NCI-H2029 treated with DMSO at 0.1 percent for 48 hours (cell line): Measurements from ENCODE around the gene CACNA1C.

ENCODE experiments used
- DNase-seq: peaks from one replicate; lab custom pipeline; 2025; lab: John Stamatoyannopoulos, UW

Gene CACNA1C

DNA sequence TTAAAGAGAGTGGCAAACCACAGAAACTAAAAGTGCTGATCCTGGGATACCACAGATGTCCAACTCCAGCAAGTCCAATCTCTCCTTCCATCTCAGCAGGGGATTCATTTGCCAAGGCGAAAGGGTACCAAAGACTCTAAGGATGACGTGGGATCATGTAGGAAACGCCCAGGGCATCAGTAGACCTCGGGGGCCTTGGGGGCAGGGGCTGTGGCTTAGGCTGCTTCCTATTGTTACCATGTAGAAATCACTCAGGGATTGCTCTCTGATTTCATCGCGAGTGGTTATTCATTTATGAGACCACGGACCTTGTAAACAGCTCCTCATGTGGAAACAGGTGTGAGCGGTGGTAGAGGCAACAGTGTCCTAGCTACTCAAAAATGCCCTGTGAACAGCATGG is 592.7 kb downstream of the CACNA1C start:
- DNase-seq = no peak

DNA sequence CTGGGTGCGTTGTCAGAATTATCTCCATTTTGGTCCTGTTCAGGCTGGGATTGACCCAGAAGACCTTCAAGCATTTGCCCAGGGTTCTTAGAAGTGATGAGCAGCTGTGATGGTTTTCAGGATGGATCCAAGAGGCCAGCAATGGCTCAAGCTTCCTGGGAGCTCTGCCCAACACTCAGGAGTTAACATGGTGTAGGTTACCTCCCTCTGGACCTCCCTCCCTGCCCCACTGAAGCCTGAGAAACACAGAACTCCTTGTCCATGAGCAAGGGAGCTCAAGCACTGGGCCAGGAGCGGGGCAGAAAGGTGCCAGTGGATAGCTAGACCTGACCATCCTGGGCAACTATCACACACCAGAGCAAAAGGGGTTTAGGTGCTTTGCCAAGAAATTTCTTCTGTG is 593.6 kb downstream of the CACNA1C start:
- DNase-seq = no peak

DNA sequence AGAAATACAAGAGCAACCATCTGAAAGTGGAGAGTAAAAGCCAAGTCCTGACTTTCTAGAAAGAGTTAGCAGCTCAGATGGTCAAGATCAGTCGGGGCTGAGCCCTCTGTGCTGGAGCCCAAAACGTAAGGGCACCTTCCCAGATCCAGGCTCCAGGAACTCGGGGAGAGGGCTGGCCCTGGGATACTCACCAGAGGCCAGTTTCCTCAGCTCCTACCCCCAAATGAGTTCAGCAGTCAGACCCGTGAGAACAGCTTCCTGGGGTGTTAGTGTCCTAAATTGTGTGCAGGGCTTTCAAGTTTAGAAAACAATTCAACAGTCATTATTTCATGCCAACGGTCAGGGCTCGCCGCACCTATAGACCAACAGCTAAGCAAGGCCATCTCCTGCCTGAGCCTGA is 594.4 kb downstream of the CACNA1C start:
- DNase-seq = no peak

DNA sequence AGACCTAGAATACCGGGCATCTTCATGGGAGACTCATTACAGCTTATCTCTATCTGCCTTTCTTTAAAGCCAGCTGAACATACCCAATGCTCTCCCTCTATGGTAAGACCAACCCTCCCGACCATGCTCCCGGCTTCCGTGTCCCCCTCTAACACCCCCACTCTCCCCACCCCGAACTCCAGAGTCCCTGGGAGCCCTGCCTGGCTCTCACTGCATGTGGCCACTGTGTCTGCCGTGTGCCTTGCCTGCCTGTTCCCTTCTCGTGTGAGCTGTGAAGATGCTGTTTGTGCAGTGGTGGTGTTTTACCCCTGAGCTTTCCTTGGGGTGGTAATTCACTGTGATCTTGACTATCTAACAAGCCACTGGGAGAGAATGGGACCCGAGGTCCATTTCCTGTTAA is 595.6 kb downstream of the CACNA1C start:
- DNase-seq = no peak

DNA sequence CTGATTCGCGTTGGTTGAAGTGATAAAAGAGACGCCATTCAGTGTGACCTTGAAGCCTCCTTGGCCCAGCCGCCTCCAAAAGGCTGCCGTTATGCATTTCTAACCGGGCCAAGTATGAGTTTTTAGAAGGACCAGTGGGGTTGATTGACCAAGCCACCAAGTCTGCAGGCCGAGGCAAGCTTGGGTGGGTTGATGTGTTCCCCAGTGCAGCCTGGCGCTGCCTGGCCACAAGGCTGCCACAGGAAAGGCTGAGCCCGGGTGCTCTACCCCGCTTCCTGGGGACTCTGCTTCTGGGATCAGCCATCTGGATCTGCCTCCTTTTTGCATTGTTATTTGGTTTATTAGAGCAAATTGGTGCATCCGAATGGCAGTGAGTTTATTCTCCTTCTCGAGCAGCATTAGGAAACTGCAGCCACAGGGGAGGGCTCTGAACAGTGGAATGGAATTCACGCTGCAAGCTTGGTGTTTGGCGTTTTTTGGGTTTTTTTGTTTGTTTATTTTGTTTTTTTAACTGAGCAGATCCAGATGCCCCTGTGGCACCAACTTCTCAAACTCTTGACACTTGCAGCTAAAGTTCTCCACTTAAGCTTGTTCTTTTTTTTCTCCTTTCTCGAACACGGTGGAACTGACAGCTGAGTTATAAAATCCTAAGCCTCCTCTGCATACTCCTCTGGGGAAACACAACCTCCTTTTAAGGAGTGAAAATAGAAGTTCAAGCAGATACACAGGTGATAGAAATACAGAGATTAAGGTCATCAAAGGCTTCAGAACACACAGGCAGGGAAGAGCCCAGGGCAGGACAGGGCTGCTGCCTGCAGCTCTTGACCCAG is 596.6 kb downstream of the CACNA1C start:
- DNase-seq = no peak

DNA sequence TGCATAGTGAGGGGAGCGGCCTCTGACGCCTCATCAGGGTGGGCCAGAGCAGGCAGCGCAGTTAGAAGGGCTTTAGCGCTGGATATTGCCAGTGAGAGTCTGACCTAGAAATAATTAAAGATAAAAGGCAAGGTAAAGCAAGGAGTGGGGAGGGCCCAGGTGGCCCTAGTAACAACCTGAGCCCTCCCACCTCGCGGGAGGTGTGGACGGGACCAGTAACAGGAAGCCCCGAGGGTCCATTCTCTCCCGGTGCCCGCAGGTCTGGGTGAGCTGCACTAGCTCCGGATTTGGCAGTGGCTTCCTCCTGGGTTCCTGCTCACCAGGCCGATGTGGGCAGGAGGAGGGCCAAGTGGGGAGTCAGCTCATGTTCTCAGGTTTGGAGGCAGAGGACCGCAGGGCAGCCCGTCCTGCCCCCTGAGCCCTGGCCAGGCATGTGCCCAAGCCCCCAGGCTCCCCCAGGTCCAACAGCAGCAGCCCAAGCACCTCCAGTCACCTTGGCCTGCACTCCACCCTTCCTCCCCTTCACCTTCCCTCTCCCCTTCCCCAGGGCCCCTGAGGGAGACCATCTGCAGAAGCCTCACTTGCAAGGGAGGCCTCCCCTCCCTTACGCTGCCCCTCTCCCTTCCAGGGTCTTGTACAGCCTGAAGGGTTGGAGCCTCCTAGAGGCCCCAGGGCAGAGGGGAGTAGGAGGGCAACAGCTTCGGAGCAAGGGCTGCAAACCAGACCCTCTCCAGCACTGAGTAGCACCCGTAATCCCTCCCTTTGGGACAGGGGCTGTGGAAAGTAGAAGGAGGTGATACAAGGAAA is 597.7 kb downstream of the CACNA1C start:
- DNase-seq = no peak

DNA sequence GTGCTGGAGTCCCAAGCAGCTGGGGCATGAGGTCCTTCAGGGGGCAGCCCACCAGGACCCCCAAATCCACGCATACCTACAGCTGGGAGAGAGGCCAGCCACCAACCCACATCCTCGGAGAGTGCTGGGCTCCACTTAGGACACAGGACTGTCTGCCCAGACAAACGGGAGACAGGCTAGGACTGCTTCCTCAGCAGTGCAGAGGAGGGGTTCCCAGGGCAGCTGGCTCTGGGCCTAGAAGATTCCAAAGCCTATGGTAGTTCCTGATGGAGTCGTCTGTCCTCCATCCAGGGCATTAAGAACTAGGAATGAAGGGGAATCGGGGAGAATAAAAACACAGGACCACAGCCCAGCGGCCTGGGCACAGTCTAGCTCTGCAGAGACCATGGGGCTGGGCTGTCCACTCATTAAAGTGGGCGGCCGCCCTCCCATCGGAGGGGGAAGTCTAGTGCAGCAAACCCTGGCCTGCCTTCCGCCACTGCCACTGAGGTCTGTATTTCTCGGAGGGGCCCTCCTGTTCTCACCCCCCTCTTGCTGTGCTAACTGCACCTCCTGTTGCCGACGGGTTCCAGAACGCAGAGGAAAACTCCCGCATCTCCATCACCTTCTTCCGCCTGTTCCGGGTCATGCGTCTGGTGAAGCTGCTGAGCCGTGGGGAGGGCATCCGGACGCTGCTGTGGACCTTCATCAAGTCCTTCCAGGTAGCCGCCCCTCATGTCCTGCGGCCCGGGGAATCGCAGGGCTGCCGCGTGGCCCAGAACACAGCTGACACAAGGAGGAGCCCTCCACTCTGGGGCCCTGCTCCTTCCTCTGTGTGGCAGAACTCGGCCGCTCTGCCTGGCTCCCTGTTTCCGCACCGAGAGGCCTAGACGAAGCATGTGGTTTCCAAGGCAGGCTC is 598.5 kb downstream of the CACNA1C start:
- DNase-seq = no peak

DNA sequence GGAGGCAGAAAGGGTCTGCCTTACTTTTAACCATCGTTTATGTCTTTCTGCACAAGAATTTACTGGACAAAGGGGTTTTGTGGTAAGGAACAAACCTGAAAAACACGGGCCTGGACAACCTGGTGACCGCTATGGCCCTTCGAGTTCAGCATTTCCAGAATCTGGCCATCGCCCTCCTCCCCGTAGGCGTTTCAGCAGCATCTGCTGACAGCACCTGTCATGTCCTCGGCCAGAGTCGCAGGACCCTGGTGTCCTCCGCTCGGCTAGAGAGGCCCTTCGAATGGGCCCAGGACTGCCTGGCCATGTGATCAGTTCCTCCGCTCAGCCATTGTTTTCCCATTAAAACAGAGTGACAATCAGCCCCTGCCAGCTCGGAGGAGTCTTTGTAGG is 599.2 kb downstream of the CACNA1C start:
- no peak for DNase-seq

DNA sequence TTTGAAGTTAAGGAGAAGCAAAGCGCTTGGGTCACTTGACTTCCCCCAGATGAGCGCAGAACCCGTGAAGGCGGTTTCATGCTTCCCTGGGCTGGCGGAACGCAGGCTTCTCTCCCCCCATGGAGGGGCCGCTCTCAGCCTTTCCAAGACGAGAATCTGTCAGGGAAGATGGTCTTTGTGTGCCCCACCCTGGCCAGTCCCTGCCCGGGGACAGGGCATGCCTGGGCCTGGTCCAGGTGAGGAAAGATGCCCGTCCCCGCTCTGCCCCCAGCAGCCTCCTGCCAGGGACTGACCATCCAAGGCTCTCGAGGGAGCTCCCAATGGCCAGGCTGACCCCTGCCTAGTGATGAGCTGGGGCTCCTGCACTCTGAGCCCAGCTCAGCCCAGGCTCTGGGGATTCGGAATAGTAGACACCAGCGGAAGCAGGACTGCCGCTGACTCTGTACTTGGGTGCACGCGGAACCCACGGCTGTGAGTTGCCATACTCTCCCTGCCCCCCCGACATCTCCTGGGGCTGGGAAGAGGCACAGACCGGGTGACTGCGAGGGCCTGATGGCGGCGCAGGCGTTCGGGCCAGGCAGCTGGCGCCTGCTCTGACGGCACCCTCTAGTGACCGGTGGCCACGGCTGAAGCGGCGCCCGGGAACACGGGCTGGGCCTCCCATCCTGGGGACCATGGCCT is 599.8 kb downstream of the CACNA1C start:
- DNase-seq = no peak

DNA sequence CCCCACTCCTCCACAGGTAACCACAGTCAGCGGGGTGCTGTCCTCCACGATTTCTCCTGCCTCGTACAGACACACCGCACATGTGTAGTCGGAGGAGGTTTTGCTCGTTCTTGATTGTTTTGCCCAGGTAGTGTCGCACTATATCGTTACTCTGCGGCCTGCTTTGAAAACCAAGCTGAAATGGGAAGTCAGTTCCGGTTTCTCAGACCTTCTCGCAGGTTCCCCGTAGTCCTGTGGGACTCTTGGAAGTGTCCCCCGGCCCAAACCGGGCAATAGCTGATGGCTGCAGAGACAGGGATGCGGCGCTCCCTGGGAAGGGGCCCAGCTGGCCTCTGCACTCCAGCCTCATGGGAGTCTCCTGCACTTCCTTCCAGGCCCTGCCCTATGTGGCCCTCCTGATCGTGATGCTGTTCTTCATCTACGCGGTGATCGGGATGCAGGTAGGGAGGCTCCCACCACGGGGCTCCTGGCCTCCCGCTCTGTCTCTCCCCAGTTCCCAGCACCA is 600.7 kb downstream of the CACNA1C start:
- no peak for DNase-seq

DNA sequence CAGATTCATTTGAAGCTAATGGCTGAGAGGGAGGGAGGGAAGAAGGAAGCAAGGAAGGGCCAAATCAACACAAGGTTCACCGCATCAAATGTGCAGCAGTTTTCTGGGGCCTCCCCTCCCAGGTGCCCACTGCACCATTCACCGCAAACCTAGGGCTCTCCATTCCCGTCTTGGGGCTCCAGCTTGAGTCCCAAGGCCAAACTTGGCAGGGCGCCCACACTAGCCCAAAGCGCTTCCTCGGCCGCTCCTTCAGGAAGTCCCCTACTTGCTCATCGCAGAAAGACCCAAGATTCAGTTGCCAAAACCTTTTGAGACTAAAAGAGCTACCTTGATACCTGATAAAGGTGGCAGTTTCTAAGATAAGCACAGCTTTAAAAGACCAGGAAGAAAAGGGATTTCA is 601.5 kb downstream of the CACNA1C start:
- DNase-seq = no peak

DNA sequence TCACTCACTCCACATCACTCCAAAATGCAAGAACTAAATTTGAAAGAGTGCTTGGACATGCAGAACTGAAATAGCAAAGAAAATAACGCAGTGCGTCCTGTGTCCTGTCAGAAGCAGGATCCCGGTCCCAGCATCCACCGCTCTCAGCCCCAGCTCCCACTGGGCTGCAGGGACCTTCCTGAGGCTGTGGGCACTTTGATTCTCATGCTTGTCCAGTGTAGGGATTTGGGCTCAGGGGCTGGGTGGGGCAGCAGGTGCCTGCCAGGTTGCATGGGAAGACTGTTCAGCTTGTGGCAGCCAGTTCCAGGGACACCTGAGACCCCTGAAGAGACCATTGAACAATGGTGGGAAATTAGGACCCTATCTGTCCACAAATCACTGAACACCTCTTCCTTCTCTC is 602.0 kb downstream of the CACNA1C start:
- DNase-seq = no peak

DNA sequence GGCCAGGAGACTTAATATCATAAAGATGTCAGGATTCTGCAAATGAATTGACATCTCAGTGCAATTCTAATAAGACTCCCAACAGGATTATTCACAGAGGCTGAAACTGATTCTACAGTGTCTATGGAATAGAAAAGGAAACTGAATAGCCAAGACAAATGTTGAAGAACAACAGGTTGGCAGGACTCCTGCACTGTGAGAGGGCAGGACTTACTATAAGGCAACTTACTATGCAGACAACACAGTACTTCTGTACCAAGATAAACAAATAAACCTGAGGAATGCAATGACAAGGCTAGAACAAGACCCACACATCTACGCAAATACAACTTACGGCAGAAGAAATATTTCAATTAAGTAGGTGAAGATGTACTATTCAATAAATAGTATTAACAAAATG is 609.7 kb downstream of the CACNA1C start:
- no peak for DNase-seq

DNA sequence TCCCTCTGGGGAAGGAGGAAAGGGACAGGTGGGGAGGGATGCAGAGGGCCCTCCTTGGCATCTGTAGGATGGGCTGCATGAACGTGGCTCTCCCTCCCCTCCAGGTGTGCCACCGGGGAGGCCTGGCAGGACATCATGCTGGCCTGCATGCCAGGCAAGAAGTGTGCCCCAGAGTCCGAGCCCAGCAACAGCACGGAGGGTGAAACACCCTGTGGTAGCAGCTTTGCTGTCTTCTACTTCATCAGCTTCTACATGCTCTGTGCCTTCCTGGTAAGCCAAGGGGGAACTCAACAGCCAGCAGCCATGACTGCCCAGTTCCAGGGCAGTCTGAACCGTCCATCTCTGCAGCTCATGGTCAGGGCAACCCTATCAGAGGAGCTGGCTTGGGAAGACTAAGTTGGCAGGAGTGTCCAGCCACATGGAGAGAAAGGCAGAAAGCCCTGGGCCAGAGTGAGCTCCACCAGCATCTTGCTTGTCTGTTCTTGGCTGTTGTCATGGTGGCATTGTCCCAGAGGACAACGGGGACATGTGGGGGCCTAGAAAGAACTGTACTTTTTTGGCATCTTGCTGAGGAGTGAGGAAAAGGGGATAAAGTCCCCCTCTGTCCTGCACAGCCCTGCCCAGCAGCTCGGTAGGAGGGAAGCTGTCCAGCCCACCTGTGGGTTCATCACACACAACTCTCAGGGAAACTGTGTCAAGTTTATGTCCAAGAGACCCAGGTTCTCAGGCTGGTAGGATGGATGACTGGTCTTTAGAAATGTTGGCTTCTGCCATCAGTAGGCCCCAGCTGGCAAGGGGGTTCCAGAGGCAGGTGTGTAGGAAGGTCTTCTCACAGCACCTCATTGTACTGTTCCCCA is 612.2 kb downstream of the CACNA1C start:
- no peak for DNase-seq

DNA sequence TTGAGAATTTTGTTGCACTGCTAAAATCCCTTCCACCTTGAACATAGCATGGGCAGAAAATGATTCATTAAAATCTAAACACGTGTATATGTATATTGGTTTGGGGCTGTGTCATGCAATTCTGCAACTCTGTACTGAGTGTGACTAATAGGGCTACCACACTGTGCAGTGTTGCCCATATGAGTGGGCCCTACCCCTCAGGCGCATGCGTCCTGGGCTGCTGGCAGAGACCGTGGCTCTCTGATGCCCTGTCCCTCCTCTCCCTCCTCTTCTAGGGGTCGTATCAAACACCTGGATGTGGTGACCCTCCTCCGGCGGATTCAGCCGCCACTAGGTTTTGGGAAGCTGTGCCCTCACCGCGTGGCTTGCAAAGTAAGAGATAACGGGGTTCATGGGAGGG is 613.6 kb downstream of the CACNA1C start:
- DNase-seq = no peak

DNA sequence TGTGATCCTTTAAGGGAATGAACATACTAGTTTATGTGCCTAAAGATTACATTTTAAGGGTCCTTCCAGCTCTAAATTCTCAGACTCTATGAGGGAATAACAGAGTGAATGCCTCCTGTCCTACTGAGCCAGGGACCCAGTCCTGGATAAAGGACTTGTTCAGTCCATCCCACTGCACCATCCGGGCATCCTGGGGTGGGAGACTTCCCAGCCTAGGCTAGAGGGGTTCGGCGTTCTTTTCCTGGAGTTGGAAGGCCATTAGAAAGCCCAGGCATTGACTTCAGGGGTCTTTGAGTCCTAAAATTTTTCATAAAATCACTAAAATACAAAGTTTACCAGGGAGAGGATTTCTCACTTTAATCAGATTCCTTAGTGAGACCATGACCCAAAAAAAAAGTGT is 614.1 kb downstream of the CACNA1C start:
- no peak for DNase-seq

DNA sequence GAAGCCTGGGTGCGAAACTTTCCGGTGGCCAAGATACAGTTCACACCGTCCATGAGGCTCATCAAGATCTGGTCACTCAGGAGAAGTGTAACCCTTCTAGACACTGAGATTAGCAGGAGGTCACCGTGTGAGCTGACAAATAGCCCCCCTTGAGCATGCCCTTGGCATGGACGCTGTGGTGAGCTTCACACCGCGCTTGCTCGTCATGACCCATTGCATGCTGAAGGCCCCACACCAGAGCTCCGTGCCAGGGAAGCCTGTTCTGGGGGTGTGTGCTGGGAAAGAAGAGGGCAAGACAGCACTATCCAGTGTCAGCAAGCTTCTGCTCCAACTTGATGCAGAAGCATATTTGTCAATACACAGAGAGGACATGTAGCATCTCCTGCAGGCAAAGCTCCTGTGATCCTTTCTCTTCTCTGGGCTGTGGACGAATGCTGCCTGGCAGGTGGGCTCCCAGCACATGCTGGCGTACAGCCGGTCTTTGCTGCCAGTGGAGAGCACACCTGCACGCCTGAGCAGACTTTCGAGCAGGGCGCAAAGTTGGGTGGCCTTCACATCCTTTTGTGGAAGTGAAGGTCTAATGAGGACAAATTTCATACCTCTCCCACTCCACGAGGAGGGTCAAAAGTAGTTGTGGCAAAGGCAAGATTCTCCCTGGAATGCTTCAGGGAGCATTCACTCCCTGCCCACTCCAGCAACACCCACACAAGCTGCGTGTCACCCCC is 615.1 kb downstream of the CACNA1C start:
- no peak for DNase-seq

DNA sequence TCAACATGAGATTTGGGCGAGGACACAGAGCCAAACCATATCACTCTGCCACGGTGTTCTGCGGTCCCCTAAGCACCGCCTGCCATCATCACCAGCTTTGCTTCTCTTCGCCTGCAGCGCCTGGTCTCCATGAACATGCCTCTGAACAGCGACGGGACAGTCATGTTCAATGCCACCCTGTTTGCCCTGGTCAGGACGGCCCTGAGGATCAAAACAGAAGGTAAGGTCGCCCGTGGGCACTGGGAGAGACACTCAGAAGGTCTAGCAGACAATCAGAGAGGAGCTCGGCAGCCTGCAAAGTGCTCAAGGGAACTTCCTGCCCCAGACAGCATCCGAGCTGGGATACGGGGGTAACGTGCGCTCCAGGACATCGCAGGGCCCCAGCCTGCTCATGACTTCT is 616.0 kb downstream of the CACNA1C start:
- no peak for DNase-seq

DNA sequence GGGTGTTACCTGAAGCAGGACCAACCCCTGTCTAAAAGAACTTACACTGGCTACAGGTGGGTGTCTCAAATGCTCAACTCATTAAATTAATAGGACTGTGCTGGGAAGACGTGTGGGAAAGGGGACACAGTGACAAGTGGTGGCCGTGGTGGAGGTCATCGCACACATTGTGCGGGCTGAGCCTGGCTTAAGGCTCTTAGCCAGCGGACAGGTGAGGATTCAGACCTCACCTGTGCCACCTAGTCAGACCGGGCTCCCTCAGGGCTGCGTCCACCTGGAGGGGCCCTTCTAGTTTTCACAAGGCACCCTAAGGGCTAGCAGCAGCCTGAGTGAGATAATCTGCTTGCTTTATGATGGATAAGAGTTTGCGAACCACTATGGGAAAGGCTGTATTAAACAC is 616.8 kb downstream of the CACNA1C start:
- no peak for DNase-seq

DNA sequence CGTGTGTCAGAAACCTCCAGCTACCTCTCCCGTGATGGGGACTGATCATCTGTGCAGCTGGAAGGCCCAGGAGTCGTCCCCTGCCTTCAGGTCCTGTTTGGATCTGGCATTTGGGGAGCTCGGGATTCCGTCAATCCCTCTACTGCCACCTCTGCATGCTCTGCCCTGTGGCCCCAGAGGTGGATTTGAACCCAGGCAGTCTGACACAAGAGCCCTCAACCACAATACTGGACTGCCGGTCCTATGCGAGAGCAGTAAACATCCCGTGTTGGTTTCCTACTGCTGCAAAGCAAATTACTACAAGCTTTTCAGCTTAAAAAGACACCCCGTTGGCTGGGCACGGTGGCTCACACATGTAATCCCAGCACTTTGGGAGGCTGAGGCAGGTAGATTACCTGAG is 620.1 kb downstream of the CACNA1C start:
- no peak for DNase-seq
